Nephron progenitor cell (in vitro differentiated cells): Measurements from ENCODE around the gene RAET1E.
"Not testable (repeated sequence)": the region's sequence is repeated elsewhere in the genome, so short reads cannot be mapped to it uniquely, and the experiment has no call there.

ENCODE experiments used
- DNase-seq: peaks from one replicate; pipeline ENCODE4 v3.0.0; 2021
- H3K27ac Mint-ChIP-seq: 2 replicates; pipeline ENCODE4 v1.8.0; 2021; ENCODE audit warnings: mild to moderate bottlenecking, moderate library complexity, mixed read lengths
- H3K27me3 Mint-ChIP-seq: 2 replicates; pipeline ENCODE4 v1.8.0; 2021; ENCODE audit warnings: mild to moderate bottlenecking, low read depth, mixed read lengths; ENCODE audit not compliant: poor library complexity
- H3K36me3 Mint-ChIP-seq: 2 replicates; pipeline ENCODE4 v1.8.0; 2021; ENCODE audit warnings: low read depth, mixed read lengths
- H3K4me1 Mint-ChIP-seq: 2 replicates; pipeline ENCODE4 v1.8.0; 2021; ENCODE audit warnings: mixed read lengths
- H3K4me3 Mint-ChIP-seq: 2 replicates; pipeline ENCODE4 v1.8.0; 2021; ENCODE audit warnings: mild to moderate bottlenecking, moderate library complexity, mixed read lengths
- H3K9me3 Mint-ChIP-seq: 2 replicates; pipeline ENCODE4 v1.8.0; 2021; ENCODE audit warnings: mild to moderate bottlenecking, moderate library complexity, mixed read lengths
- CTCF ChIP-seq: fragments of 200-600 bp; sonication (generic); IDR thresholded peaks from 2 replicates; pipeline ENCODE4 v1.5.0; 2021; ENCODE audit warnings: antibody characterized with exemption

RAET1E gene

GRCh38 chr6:149859368-149859767 is 38.5 kb downstream of the RAET1E start:
- Mint-ChIP-seq H3K4me1 (peaks cover 47% of the 10 kb centered on the region), H3K9me3 (no peaks in the 10 kb centered on the region), H3K4me3 (no peak overlapping the region), H3K27me3 (peaks cover 39% of the 10 kb centered on the region), H3K27ac (no peak overlapping the region), H3K36me3 (no peaks in the 10 kb centered on the region)
- TF ChIP-seq CTCF, result no peak
- DNase-seq, result no peak

GRCh38 chr6:149857541-149857940 is 40.4 kb downstream of the RAET1E start:
- Mint-ChIP-seq H3K9me3 (no peaks in the 10 kb centered on the region), H3K4me3 (no peak overlapping the region), H3K27me3 (peaks cover 35% of the 10 kb centered on the region), H3K27ac (no peak overlapping the region), H3K4me1 (peaks cover 41% of the 10 kb centered on the region), H3K36me3 (no peaks in the 10 kb centered on the region)
- DNase-seq, result no peak
- no peak for TF ChIP-seq CTCF

GRCh38 chr6:149856256-149856994 is 41.5 kb downstream of the RAET1E start:
- Mint-ChIP-seq H3K4me3 (no peak overlapping the region), H3K4me1 (peaks cover 32% of the 10 kb centered on the region), H3K27ac (no peak overlapping the region)

GRCh38 chr6:149855741-149856140 is 42.2 kb downstream of the RAET1E start:
- Mint-ChIP-seq H3K36me3 (no peaks in the 10 kb centered on the region), H3K27ac (no peak overlapping the region), H3K4me3 (no peak overlapping the region), H3K9me3 (no peaks in the 10 kb centered on the region), H3K4me1 (peaks cover 25% of the 10 kb centered on the region), H3K27me3 (peaks cover 17% of the 10 kb centered on the region)
- no peak for DNase-seq
- TF ChIP-seq CTCF, result no peak

More at GRCh38 chr6:149856256-149856994, 41.5 kb downstream of the RAET1E start:
- Mint-ChIP-seq H3K36me3 (no peaks in the 10 kb centered on the region), H3K9me3 (no peaks in the 10 kb centered on the region), H3K27me3 (peaks cover 24% of the 10 kb centered on the region)
- TF ChIP-seq CTCF, result no peak
- no peak for DNase-seq

GRCh38 chr6:149855040-149855654 is 42.8 kb downstream of the RAET1E start:
- Mint-ChIP-seq H3K27ac (no peak overlapping the region), H3K27me3 (peaks cover 13% of the 10 kb centered on the region), H3K4me1 (peaks cover 20% of the 10 kb centered on the region), H3K36me3 (no peaks in the 10 kb centered on the region), H3K9me3 (no peaks in the 10 kb centered on the region), H3K4me3 (no peak overlapping the region)
- no peak for TF ChIP-seq CTCF
- no peak for DNase-seq

- H3K36me3 Mint-ChIP-seq, result no peaks in the 10 kb centered on the region
- no peaks in the 10 kb centered on the region for H3K9me3 Mint-ChIP-seq
- no peak for TF ChIP-seq CTCF
- H3K4me1 Mint-ChIP-seq, result peaks cover 14% of the 10 kb centered on the region
- no peak overlapping the region for H3K4me3 Mint-ChIP-seq
- no peak for DNase-seq
- peaks cover 9% of the 10 kb centered on the region for H3K27me3 Mint-ChIP-seq
- H3K27ac Mint-ChIP-seq, result no peak overlapping the region
These were observed 43.4 kb downstream of the RAET1E start for GRCh38 chr6:149854532-149854931.

GRCh38 chr6:149854017-149854416 is 43.9 kb downstream of the RAET1E start:
- not testable (repeated sequence) for H3K4me3 Mint-ChIP-seq, H3K27me3 Mint-ChIP-seq, H3K9me3 Mint-ChIP-seq, H3K27ac Mint-ChIP-seq, DNase-seq, H3K36me3 Mint-ChIP-seq
- H3K4me1 Mint-ChIP-seq, result peaks cover 14% of the 10 kb centered on the region
